HG03565 (cell line): ENCODE measurements around the gene RHEBL1.

Experiments
- ATAC-seq: cut with Tn5 transposase; IDR thresholded peaks from one replicate; pipeline ENCODE4 v1.9.1; 2021; ENCODE audit warnings: mild to moderate bottlenecking, moderate library complexity; ENCODE audit not compliant: unreplicated experiment

RHEBL1 gene

DNA sequence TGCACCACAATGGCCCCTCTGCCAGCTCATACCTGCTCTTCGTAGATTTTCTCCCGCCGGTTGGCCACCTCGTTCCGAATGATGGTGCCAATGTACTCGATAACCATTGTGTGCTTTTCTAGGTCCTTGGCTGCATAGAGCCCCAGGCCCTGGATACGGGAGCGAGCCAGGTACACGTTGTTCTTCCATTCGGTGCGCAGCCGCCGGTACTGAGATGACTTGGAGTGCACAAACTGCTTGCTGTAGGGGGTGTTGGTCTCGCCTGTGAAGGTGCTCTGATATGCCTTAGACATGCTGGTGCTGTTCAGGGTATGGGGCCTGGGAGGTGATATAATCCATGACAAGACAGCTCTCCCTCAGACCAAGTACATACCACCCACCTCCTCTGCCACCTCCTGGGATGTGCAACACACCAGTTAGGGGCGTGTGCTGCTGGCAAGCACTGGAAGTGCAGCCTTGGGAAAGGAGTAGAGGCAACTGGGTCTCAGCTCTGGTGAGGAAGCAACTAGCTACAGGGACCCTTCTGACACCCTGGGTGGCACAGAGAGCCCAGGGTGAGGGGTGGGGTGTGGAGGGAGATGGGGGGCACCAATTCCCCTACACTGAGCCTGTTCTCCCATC lies 47.1 kb downstream of the RHEBL1 start:
- no peak for ATAC-seq

DNA sequence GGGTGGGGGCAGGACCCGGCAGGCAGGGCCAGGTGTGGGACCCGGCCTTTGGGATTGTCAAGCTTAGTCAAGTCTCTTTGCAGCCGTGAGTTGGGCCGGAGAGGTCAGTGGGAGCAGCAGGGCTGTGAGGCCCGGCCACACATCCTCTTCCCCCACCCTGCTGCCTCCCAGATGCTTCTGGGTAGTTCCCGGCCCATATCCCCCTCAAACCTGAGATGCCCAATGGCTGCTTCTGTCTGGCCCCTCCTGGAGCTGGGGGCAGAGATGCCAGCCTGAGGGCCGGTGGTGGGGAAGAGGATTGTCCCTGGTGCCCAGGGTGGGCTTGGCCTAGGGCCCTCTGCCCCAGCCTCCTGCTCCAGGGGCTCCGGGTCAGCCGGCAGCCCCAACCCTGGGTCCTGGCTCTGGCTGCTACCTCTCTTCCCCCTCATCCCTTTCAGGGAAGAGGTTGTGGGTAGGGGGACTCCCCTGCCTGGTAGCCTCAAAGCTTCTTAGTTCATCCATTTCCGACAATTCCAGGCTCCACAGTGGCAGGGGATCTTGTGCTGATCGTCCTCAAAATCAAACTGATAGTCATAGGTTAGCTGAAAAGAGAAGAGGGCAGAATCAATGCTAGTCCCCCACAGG lies 48.4 kb downstream of the RHEBL1 start:
- no peak for ATAC-seq

DNA sequence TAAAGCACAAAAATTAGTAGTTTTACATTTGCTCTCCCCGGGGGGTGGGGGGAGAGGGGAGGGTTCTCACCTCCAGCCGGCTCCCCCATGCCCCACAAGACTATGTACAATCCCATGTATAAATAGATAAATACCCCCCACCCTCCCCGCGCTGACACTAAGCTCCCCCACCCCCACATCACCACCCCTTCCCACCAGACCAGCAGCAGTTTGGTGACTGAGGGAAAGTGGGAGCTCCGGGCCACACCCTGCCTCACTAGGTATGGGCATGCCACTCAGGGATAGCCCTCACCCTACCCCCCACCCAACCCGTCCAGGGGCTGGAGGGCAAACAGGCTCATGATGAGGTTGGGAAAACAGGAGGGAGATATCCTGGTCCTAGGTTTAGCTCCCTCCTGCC lies 49.3 kb downstream of the RHEBL1 start:
- no peak for ATAC-seq

DNA sequence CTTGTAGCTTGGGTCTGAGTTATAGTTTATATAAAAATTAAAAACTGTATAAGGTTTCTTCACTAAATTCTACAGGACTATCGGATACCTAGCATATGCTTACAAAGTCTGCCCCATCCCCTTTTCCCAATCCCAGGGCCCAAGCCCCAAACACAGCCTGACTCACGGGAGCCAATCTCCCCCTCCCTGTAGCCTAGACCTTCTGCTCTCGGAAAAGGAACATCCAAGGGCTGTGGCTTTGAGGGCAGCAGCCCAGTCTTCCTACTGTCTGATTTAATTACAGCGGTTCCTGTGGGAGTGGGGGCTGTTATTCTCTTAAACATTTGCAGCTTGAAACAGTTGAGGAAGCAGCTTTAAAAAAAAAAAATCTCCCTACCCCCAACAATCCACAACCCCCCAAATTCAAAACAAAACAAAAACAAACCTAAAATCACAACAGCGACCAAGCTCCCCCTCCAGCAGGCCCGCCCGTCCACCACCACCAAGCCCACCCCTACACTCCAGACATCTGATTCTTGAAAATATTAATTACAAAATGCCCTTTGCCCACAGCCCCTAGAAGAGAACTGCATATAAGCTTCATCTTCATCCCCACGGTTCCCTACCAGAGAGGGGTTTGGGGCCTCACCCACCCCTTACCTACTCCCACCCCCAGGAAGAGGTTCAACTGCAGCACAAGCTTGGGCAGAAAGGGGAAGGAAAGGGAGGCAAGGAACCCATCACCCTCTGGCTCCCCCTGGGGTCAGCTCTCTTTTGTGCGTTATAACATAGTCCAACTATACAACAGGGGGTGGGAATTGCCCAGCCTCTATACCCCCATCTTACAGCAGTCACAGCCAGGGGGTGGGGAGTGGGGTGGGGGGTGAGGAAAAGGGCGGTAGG lies 50.1 kb downstream of the RHEBL1 start:
- no peak for ATAC-seq

DNA sequence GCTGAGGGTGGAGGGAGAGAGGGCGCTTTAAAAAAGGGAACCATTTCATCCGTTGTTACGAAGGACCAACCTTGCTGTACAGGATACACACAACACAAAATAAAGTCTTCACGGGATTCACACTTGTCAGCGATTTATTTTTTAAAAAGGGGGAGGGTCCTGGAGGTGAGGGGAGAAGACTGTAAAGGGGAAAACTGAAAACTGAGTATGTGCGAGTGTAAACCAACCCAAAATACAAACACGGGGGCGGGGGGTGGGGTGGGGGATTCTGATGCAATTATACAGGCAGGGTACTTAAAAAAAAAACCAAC lies 50.7 kb downstream of the RHEBL1 start:
- ATAC-seq, result no peak

DNA sequence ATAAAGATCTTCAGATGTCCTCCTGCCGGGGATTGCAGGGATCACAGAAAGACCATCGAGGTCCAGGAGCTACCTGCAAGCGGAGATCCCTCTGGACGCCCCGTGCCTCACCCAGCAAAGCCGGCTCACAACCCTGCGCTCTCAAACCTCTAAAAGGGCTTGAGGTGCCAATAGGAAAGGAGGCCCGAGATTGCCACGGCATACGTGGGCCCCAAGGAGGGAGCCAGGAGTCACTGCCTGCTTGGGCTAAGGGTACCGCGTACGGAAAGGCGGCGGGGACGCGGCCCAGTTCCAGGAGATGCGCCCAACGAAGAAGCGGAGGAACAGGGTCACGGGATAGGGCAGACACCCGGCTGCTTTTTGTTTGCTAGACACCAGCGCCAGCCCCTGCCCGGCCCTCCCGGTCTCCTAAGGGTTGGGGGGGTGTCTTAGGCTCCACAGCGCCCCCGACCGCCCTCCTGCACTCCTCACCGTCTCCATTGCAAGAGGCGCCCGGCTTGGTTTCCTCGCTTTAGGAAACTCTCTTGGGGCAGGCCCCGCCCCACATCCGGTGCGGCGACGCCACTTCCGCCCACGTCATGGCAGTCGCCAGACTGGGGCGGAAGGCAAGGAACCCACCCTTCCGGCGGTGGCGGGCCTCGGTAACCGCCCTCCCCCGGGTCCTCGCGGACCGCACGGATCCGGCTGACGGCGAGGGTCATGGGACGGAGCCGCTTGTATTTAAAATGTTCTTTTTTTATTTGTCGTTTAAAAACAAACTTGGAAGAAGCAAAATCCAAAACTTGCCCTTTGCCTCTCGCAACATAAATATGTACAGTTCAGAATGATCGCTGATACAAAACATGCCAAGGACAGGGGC lies 51.3 kb downstream of the RHEBL1 start, which contains the start of gene PRKAG1:
Gene PRKAG1 (minus strand): TSS at position 516 of the 859 bp plus-strand sequence. CDS start 36 bp downstream, at position 480.
- peak; percentile 79 for ATAC-seq

DNA sequence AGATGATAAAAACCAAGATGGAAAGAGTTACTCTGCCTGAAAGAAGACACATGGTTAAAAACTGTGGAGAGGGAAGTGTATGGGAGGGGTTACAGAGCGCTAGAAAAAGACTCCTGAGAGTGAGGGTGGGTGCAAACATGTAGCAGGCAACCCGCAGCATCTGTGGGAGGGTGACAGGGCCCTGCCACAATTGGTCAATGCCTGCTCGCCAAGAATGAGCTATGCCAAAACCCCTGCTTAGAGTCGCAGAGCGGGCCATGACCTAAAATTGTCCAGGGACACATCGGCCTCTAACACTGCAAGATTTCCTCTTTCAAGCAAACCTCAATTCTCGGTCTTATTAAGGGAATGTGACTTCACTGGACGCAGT lies 51.9 kb downstream of the RHEBL1 start:
- peak; percentile 4 for ATAC-seq

DNA sequence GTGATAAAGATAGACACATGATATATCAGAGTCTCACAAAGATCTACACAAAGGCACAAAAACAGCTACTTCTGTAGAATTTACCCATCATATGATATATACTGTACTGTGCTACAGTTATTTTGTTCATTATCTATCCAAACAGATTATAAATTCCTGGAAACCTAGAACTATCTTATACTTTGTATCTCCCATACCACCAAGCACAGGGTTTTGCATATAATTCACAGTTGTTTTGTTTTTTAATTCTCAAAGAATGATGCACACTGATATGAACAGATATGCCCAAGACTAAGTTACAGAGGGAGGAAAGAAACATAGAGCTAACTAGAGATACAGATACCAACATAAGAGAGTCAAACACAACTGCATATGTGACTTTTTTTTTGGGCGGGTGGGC lies 54.6 kb downstream of the RHEBL1 start:
- ATAC-seq, result no peak
